Measurements from ENCODE around the gene AGXT. TPM values are rescaled to one million over a fixed set of nuclear protein-coding genes. Genes with fewer than 3 reads are reported as not detected.

AGXT gene
- total RNA-seq, 1 experiment from 2014 or later = 0.34 TPM

GRCh38 chr2:240822280-240822847 lies 46.3 kb upstream of the AGXT start:
- no peaks in the 10 kb centered on the region for H3K9me3 ChIP-seq (ENCODE audit: control insufficient read depth in 1 of 2, insufficient read depth in 1 of 2, low read depth in 1 of 2, low read length in 2 of 2)
- no peak for TF ChIP-seq ATF3 (IDR thresholded peaks at IDR 0.05)
- no peak for TF ChIP-seq POLR2A (IDR thresholded peaks at IDR 0.05; ENCODE audit: borderline replicate concordance, extremely low read depth, insufficient read depth, insufficient read length)
- no peak for TF ChIP-seq TCF7L2 (IDR thresholded peaks at IDR 0.05; ENCODE audit: borderline replicate concordance, extremely low read depth, insufficient read depth, insufficient read length)
- TF ChIP-seq, protein P1, sequence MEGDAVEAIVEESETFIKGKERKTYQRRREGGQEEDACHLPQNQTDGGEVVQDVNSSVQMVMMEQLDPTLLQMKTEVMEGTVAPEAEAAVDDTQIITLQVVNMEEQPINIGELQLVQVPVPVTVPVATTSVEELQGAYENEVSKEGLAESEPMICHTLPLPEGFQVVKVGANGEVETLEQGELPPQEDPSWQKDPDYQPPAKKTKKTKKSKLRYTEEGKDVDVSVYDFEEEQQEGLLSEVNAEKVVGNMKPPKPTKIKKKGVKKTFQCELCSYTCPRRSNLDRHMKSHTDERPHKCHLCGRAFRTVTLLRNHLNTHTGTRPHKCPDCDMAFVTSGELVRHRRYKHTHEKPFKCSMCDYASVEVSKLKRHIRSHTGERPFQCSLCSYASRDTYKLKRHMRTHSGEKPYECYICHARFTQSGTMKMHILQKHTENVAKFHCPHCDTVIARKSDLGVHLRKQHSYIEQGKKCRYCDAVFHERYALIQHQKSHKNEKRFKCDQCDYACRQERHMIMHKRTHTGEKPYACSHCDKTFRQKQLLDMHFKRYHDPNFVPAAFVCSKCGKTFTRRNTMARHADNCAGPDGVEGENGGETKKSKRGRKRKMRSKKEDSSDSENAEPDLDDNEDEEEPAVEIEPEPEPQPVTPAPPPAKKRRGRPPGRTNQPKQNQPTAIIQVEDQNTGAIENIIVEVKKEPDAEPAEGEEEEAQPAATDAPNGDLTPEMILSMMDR (IDR thresholded peaks at IDR 0.05 in 2 of 3, conservative IDR thresholded peaks at IDR 0.05 in 1 of 3; ENCODE audit: borderline replicate concordance in 1 of 3, insufficient read depth in 1 of 3, low read depth in 2 of 3, low read length in 2 of 3) = no peak
- TF ChIP-seq FOSL1 (IDR thresholded peaks at IDR 0.05; ENCODE audit: low read depth) = no peak
- TF ChIP-seq JUND (IDR thresholded peaks at IDR 0.05) = no peak
- no peak for TF ChIP-seq ZBTB33 (IDR thresholded peaks at IDR 0.05; ENCODE audit: extremely low read depth, insufficient replicate concordance, low read length)
- no peak for TF ChIP-seq SRF (IDR thresholded peaks at IDR 0.05; ENCODE audit: low read depth)
- no peak for TF ChIP-seq RAD21 (IDR thresholded peaks at IDR 0.05; ENCODE audit: low read depth)
- TF ChIP-seq ZFX (IDR thresholded peaks at IDR 0.05) = no peak
- TF ChIP-seq, protein P2, sequence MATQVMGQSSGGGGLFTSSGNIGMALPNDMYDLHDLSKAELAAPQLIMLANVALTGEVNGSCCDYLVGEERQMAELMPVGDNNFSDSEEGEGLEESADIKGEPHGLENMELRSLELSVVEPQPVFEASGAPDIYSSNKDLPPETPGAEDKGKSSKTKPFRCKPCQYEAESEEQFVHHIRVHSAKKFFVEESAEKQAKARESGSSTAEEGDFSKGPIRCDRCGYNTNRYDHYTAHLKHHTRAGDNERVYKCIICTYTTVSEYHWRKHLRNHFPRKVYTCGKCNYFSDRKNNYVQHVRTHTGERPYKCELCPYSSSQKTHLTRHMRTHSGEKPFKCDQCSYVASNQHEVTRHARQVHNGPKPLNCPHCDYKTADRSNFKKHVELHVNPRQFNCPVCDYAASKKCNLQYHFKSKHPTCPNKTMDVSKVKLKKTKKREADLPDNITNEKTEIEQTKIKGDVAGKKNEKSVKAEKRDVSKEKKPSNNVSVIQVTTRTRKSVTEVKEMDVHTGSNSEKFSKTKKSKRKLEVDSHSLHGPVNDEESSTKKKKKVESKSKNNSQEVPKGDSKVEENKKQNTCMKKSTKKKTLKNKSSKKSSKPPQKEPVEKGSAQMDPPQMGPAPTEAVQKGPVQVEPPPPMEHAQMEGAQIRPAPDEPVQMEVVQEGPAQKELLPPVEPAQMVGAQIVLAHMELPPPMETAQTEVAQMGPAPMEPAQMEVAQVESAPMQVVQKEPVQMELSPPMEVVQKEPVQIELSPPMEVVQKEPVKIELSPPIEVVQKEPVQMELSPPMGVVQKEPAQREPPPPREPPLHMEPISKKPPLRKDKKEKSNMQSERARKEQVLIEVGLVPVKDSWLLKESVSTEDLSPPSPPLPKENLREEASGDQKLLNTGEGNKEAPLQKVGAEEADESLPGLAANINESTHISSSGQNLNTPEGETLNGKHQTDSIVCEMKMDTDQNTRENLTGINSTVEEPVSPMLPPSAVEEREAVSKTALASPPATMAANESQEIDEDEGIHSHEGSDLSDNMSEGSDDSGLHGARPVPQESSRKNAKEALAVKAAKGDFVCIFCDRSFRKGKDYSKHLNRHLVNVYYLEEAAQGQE (IDR thresholded peaks at IDR 0.05; ENCODE audit: low read depth) = no peak
- TF ChIP-seq EGR1 (IDR thresholded peaks at IDR 0.05; ENCODE audit: low read depth) = no peak
- TF ChIP-seq ZNF274 (IDR thresholded peaks at IDR 0.05; ENCODE audit: low read depth, low read length) = no peak
- TF ChIP-seq, protein P3, sequence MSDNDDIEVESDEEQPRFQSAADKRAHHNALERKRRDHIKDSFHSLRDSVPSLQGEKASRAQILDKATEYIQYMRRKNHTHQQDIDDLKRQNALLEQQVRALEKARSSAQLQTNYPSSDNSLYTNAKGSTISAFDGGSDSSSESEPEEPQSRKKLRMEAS (IDR thresholded peaks at IDR 0.05) = no peak
- TF ChIP-seq CEBPB (IDR thresholded peaks at IDR 0.05; ENCODE audit: low read depth) = no peak
- no peak for TF ChIP-seq POLR2AphosphoS5 (IDR thresholded peaks at IDR 0.05; ENCODE audit: low read depth, low read length)
- no peak for TF ChIP-seq SP1 (IDR thresholded peaks at IDR 0.05; ENCODE audit: low read depth)
- no peak overlapping the region for H2AFZ ChIP-seq (ENCODE audit: low read depth, low read length, poor library complexity, severe bottlenecking)
- no peaks in the 10 kb centered on the region for H3K27me3 ChIP-seq (ENCODE audit: insufficient read depth, low read length)
- H3K27ac ChIP-seq (ENCODE audit: low read depth, low read length) = no peak overlapping the region
- RAD21 ChIA-PET (ENCODE audit: low non-redundant PET in 1 of 2, low total read pairs in 2 of 2, uncharacterized antibody in 2 of 2, unreplicated experiment in 2 of 2) = no interaction called here
- no peak overlapping the region for H3K4me3 ChIP-seq (replicated peaks in 1 of 2; ENCODE audit: low read depth in 1 of 2, low read length in 2 of 2)
- BruUV-seq (replicated peaks) = no TSS peak
- POLR2A ChIA-PET = no interaction called here
- DNase-seq (ENCODE audit: low read depth, low spot score) = no peak
- no peaks in the 10 kb centered on the region for H3K9me2 ChIP-seq (ENCODE audit: insufficient read depth)
- no peak overlapping the region for H3K9ac ChIP-seq (ENCODE audit: low read length)
- CTCF ChIA-PET = no interaction called here
- ATAC-seq = no peak
- H3K4me2 ChIP-seq (ENCODE audit: low read length) = no peak overlapping the region
- intact Hi-C loops (cut with micrococcal nuclease) = no loop called here
- no peaks in the 10 kb centered on the region for H3K4me1 ChIP-seq (ENCODE audit: control insufficient read depth in 1 of 2, insufficient read depth in 2 of 2, low read length in 2 of 2)
- no peaks in the 10 kb centered on the region for H3K36me3 ChIP-seq (ENCODE audit: control insufficient read depth in 1 of 2, insufficient read depth in 2 of 2, low read length in 2 of 2)
- H3K79me2 ChIP-seq (ENCODE audit: insufficient read depth, low read length) = no peaks in the 10 kb centered on the region
- H4K20me1 ChIP-seq (ENCODE audit: insufficient read depth) = no peaks in the 10 kb centered on the region
